ENCODE measurements around the gene KIAA0319L. TPM values are rescaled to one million over a fixed set of nuclear protein-coding genes. Genes with fewer than 3 reads are reported as not detected.

Gene KIAA0319L
- total RNA-seq, 1 donor from 2014 or later, result 60.5 TPM

DNA sequence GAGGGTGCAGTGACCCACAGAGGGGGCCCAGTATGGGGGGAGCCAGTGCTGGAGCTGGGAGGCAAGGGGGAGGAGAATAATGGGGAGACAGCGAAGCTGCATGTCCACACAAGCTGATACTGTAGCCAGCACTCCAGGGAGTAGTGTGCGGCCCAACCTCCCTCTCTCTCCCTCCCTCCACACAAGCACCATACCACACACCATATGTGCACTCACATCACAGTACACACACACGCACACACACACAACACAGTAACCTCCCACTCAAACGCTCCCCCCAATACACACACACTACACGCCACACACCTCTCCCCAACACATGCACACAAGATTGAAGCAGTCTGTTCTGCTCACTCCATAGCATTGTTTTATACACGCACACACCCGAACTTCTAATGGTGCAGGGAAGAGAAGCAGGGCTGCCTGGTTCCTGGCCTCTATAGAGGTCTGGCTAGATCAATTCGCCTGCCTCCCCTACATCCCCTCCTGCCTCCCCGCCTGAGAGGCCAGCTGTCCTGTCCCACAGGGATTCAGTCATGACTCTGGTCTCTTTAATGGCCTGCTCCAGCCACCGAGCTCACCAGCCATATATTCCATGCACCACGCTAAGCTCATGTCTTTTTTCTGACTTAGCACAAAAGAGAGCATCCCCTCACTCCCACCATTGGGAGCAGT, 4.2 kb upstream of the KIAA0319L start:
- H3K27me3 ChIP-seq (ENCODE audit: control insufficient read depth, insufficient read depth, low read length), result no peaks in the 10 kb centered on the region
- no peaks in the 10 kb centered on the region for H3K36me3 ChIP-seq (ENCODE audit: control insufficient read depth, insufficient read depth, low read length)
- DNase-seq (ENCODE audit: low read depth), result no peak
- no peak overlapping the region for H3K4me3 ChIP-seq (ENCODE audit: low read depth, low read length)
- TF ChIP-seq, protein P1, sequence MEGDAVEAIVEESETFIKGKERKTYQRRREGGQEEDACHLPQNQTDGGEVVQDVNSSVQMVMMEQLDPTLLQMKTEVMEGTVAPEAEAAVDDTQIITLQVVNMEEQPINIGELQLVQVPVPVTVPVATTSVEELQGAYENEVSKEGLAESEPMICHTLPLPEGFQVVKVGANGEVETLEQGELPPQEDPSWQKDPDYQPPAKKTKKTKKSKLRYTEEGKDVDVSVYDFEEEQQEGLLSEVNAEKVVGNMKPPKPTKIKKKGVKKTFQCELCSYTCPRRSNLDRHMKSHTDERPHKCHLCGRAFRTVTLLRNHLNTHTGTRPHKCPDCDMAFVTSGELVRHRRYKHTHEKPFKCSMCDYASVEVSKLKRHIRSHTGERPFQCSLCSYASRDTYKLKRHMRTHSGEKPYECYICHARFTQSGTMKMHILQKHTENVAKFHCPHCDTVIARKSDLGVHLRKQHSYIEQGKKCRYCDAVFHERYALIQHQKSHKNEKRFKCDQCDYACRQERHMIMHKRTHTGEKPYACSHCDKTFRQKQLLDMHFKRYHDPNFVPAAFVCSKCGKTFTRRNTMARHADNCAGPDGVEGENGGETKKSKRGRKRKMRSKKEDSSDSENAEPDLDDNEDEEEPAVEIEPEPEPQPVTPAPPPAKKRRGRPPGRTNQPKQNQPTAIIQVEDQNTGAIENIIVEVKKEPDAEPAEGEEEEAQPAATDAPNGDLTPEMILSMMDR (IDR thresholded peaks at IDR 0.05; ENCODE audit: insufficient read depth, low read length, poor library complexity, severe bottlenecking), result no peak

DNA sequence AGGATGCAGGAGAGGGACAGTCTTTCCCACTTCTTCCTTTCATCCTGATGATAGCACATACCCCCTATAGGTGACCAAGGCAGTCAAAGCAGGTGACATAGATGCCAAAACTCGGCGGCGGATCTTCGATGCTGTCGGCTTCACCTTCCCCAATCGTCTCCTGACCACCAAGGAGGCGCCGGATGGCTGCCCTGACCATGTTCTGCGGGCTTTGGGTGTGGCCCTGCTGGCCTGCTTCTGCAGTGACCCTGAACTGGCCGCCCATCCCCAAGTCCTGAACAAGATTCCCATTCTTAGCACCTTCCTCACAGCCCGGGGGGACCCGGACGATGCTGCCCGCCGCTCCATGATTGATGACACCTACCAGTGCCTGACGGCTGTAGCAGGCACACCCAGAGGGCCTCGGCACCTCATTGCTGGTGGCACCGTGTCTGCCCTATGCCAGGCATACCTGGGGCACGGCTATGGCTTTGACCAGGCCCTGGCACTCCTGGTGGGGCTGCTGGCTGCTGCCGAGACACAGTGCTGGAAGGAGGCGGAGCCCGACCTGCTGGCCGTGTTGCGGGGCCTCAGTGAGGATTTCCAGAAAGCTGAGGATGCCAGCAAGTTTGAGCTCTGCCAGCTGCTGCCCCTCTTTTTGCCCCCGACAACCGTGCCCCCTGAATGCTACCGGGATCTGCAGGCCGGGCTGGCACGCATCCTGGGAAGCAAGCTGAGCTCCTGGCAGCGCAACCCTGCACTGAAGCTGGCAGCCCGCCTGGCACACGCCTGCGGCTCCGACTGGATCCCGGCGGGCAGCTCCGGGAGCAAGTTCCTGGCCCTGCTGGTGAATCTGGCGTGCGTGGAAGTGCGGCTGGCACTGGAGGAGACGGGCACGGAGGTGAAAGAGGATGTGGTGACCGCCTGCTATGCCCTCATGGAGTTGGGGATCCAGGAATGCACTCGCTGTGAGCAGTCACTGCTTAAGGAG, 3.3 kb upstream of the KIAA0319L start:
- Histone ChIP-seq H3K4me3 (ENCODE audit: low read depth, low read length) (no peak overlapping the region), H3K36me3 (ENCODE audit: control insufficient read depth, insufficient read depth, low read length) (no peaks in the 10 kb centered on the region), H3K27me3 (ENCODE audit: control insufficient read depth, insufficient read depth, low read length) (no peaks in the 10 kb centered on the region)
- no peak for DNase-seq (ENCODE audit: low read depth)
- TF ChIP-seq, protein P1 (IDR thresholded peaks at IDR 0.05; ENCODE audit: insufficient read depth, low read length, poor library complexity, severe bottlenecking), result no peak

DNA sequence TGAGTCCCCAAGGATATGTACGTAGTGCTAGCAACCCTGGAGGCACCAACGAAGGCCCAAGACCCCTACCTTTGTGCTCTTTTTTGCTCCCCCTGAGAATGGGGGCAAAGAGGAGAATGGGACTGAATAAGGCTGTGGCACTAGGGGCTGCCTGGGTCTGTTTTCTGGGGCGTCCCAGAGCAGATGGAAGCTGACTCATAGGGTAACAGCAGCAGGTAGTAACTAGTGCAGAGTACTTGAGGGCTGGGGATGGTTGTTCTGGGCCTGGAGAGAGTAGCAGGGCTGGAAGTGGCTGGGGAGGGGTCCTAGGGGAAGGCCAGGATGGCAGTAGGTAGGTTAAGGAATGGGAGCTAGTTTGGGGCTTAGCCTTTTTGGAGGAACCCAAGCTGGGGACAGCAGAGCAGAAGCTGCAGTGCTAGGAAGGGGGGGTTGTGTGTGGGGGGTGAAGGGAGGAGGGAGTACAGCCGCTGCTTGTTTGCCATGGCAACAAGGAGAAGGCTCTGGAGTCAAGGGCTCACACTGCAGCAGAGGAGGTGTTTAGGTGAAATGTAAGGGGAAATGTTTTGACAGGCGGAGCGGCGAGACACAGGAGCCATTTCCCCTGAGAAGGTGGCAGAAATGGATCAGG, 2.2 kb upstream of the KIAA0319L start:
- TF ChIP-seq, protein P1 (IDR thresholded peaks at IDR 0.05; ENCODE audit: insufficient read depth, low read length, poor library complexity, severe bottlenecking), result no peak
- H3K27me3 ChIP-seq (ENCODE audit: control insufficient read depth, insufficient read depth, low read length), result no peaks in the 10 kb centered on the region
- no peak overlapping the region for H3K4me3 ChIP-seq (ENCODE audit: low read depth, low read length)
- no peaks in the 10 kb centered on the region for H3K36me3 ChIP-seq (ENCODE audit: control insufficient read depth, insufficient read depth, low read length)
- DNase-seq (ENCODE audit: low read depth), result no peak

DNA sequence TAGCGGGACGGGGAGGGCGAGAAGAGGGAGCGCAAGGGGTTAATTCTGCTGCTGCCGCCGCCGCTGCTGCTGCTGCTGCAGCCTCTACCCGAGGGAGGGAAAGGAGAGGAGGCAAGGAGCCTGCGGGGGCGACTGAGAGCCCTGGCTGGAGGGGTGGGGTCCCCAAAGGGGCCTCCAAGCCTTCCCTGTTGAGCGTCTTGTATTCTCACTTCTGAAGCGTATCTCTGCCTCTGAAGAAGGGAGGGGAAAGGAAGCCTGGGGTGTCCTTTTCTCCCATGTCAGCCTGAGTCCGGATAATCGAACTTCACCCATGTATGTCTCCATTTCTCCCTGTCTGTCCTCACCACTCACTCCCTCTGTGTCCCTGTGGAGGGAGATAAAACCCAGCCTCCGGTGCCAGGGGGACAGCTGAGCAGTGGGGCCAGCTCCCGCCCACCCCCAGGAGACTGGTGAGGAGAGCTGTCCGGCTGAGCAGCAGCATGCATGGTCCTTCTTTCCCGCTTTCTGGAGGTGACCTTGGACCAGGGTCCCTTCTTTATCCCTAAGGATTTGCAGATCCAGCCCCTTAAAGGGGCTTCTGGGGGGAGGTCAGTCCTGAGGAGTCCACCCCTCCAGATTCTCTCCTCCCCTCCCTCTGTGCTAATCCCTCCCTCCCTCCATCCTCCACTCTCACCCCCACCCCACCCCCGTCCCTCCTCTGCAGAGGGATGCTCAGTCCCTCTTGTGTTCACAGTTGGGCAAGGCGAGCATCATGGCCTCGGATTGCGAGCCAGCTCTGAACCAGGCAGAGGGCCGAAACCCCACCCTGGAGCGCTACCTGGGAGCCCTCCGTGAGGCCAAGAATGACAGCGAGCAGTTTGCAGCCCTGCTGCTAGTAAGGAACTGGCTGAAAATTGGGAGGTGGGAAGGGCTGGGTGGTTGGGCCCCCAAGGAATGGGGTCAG, 1.4 kb upstream of the KIAA0319L start:
- no peaks in the 10 kb centered on the region for H3K27me3 ChIP-seq (ENCODE audit: control insufficient read depth, insufficient read depth, low read length)
- peak overlapping the region; percentile 80 for H3K4me3 ChIP-seq (ENCODE audit: low read depth, low read length)
- TF ChIP-seq, protein P1 (IDR thresholded peaks at IDR 0.05; ENCODE audit: insufficient read depth, low read length, poor library complexity, severe bottlenecking), result no peak
- DNase-seq (ENCODE audit: low read depth), result no peak
- no peaks in the 10 kb centered on the region for H3K36me3 ChIP-seq (ENCODE audit: control insufficient read depth, insufficient read depth, low read length)
